Epithelial cell of prostate (primary cell): ENCODE data around the gene NRG2.

ENCODE experiments used
- DNase-seq: peaks from one replicate; pipeline ENCODE4 v3.0.0-alpha.2; 2011; ENCODE audit warnings: low read depth, low spot score
- H3K27ac ChIP-seq: fragments of 450-650 bp; 2 replicates; pipeline ENCODE4 v1.5.1; 2017; ENCODE audit warnings: mild to moderate bottlenecking

The NRG2 gene

GRCh38 chr5:140042643-140043507 lies at the start of gene NRG2:
Gene NRG2 (minus strand): TSS chr5:140043299.
- no peak for DNase-seq

GRCh38 chr5:140090251-140090650 lies 47.2 kb upstream of the NRG2 start:
- no peak for DNase-seq

More at GRCh38 chr5:140042643-140043507, at the start of gene NRG2:
- no peak within 1 kb of the TSS for H3K27ac ChIP-seq

GRCh38 chr5:140084541-140084940 lies 41.4 kb upstream of the NRG2 start:
- no peak overlapping the region for H3K27ac ChIP-seq
- no peak for DNase-seq

More at GRCh38 chr5:140090251-140090650, 47.2 kb upstream of the NRG2 start:
- H3K27ac ChIP-seq, result no peak overlapping the region

- DNase-seq, result no peak
- H3K27ac ChIP-seq, result no peak overlapping the region
These were observed 40.6 kb upstream of the NRG2 start for GRCh38 chr5:140083650-140084049.

GRCh38 chr5:140083120-140083519 lies 40.0 kb upstream of the NRG2 start:
- no peak for DNase-seq
- H3K27ac ChIP-seq, result no peak overlapping the region

DNA sequence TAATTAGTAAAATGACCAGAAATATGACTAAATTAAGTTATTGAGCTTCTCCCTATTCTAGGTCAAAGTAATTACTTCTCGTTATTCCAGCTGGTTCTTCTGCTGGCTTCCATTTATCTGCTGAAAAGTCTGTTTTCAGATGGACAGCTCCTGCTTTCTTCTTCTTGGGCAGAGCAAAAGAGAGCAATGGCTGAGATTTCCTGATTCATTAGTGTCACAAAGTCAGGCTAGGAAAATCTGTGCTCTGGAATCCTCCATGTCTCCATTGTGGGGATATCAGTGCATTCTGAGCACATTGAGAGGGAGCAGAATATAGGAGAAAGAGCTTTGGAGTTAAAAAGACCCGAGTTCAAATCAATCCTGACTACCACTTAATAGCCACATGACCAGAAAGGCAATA lies 33.7 kb upstream of the NRG2 start:
- DNase-seq, result no peak

GRCh38 chr5:140076142-140076541 lies 33.0 kb upstream of the NRG2 start:
- DNase-seq, result no peak
- no peak overlapping the region for H3K27ac ChIP-seq

More for the DNA sequence above, 33.7 kb upstream of the NRG2 start:
- H3K27ac ChIP-seq, result no peak overlapping the region

GRCh38 chr5:140075371-140075770 lies 32.3 kb upstream of the NRG2 start:
- DNase-seq, result no peak
- H3K27ac ChIP-seq, result no peak overlapping the region

GRCh38 chr5:140073296-140073695 lies 30.2 kb upstream of the NRG2 start:
- H3K27ac ChIP-seq, result no peak overlapping the region
- DNase-seq, result no peak

DNA sequence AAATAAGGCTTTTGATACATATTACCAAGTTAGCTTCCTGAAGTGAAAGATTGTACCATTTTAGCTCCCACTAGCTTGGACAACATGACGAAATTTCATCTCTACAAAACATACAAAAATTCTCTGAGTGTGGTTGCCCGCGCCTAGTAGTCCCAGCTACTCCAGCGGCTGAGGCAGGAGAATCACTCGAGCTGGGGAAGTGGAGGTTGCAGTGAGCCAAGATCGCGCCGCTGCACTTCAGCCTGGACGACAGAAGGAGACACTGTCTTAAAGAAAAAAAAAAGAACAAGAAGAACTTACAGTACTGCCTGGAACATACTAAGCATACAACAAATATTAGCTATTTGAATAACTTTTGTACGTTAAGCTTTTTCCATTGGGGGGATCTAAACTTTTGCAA lies 29.7 kb upstream of the NRG2 start:
- no peak for DNase-seq
- H3K27ac ChIP-seq, result no peak overlapping the region

GRCh38 chr5:140060816-140061215 lies 17.7 kb upstream of the NRG2 start:
- H3K27ac ChIP-seq, result no peak overlapping the region
- no peak for DNase-seq

- DNase-seq, result no peak
- no peak overlapping the region for H3K27ac ChIP-seq
These were observed 15.3 kb upstream of the NRG2 start for GRCh38 chr5:140058212-140058932.

DNA sequence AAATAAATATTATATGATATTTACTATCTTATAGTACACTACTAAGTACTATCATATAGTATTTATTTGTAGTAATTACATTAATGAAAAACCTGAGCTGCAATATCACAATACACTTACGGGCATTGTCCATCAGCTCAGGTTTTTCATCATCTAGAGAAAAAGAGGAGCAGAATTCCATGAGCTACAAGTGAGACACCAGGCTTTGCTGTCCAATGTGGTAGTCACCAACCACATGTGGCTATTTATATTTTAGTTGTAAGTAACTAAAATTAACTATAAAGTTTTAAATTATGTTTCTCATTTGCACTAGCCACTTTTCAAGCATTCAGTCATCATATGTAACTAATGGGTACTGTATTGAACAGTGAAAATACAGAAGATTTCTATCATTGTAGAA lies 13.8 kb upstream of the NRG2 start:
- no peak for DNase-seq
- H3K27ac ChIP-seq, result no peak overlapping the region

DNA sequence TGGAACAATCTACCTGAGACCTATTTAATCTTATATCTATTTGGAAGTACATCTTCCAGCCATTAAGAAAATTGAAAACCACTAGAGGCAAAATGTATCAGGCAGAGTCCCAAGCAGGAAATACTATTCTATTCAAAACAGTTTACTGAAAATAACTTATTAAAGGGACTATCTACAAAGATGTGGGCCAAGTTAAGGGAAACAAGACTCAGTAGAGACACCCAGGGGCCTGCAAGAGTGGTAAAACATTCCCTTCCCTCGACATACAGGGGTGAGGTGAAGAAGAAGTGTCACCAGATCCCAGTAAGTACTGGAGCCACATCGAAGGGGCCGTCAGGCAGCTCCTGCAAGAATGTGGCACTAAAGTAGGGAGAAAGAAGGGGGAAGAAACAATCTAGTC lies 12.1 kb upstream of the NRG2 start:
- no peak overlapping the region for H3K27ac ChIP-seq
- no peak for DNase-seq

DNA sequence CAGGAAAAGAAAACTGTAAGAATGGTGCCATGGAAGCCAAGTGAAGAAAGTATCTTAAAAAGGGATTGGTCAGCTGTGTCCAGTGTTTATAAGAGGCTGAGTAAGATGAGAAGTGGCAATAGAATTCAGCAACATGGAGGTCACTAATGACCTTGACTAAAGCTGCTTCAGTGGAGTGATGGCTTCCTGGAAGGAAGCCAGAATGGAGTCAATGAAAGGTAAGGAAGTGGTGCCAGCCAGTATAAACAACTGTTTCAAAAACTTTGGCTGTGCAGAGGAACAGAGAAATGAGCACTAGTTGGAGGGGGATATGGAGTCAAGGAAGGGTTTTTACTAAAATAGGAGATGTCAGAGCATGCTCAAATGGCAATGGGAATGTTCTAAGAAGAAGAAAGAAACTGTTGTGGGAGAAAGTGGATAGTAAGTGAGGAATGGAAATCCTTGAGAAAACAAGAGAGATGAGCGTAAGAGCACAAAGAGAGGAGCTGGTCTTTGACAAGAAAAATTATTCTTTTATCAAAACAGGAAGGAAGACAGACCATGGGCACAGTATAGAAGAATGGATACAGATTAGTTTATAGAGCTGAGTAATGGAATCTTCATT lies 11.1 kb upstream of the NRG2 start:
- no peak overlapping the region for H3K27ac ChIP-seq
- DNase-seq, result no peak

- no peak overlapping the region for H3K27ac ChIP-seq
- DNase-seq, result no peak
These were observed 8.9 kb upstream of the NRG2 start for GRCh38 chr5:140051950-140052349.

DNA sequence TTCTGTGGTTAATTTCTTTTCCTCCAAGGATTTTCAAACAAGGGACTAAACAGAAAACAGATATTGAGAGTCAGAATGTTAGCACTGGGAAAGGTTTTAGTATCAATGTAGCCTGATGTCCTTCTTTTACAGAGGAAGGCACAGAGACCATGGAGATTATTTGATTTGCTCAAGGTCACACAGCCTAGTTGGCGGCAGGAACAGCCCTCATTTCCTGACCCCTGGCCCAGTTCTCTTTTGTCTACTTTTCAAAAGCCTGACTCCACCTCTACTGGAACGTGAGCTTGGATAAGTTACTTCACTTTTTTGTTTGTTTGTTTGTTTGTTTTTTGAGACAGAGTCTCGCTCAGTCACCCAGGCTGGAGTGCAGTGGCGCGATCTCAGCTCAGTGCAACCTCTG lies 6.6 kb upstream of the NRG2 start:
- DNase-seq, result no peak
- no peak overlapping the region for H3K27ac ChIP-seq

DNA sequence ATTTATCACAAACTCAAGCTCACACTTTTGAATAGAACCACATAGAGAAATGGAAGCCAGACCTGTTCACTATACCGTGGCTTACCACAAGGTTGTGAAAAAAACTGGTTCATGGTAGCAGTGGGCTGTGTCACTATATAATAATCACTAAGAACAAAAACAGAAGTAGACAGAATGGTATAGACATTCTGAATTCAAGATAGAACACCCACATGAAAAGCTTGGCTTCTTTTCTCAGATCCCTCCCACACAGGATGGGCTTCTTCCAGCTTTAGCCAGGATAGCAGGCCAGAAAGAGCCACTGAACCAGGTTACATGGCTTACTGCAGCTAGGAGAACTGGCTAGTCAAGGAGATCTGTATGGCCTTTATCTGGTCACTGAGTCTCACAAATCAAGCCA lies 6.1 kb upstream of the NRG2 start:
- DNase-seq, result no peak
- H3K27ac ChIP-seq, result no peak overlapping the region

GRCh38 chr5:140044041-140044440 lies 942 bp upstream of the NRG2 start:
- no peak overlapping the region for H3K27ac ChIP-seq
- DNase-seq, result no peak

DNA sequence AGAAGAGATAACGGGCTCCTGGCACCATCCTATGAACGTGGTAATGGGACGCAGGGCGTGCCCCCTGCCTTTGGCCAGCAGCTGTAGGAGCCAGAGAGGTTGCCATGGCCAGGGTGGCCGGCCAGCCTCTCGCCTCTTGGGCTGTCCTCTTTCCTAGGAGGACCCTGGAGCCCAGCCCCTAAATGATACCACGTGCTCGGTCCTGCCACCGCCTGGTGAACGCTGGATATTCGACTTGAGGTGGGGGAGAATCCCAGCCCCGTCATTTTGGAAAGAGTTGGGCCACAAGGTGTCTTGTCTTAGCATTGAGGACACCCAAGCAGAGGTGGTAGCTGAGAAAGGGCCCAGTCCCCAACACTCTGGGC lies 391 bp upstream of the NRG2 start:
- H3K27ac ChIP-seq, result no peak overlapping the region

DNA sequence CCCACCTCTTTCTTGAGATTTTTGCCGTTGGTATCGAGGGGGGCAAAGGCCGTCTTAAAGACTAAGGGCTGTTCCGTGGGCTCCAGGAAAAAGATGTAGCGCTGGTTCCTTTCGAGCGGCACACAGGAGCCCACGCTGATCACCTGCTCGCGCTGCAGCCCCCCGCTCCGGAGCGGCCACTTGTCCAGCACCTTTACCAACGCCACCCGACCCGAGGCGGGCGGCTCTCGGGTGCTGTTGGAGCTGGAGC lies 781 bp downstream of the NRG2 start:
- no peak overlapping the region for H3K27ac ChIP-seq
- DNase-seq, result no peak

More for the DNA sequence above, 391 bp upstream of the NRG2 start:
- DNase-seq, result no peak
